PC-3 (cell line): ENCODE results near the gene ANKRD11.

ENCODE experiments used
- EZH2 ChIP-seq: fragments of 300-600 bp; sonication (generic); IDR thresholded peaks from one replicate; pipeline ENCODE4 v1.6.1; 2017; ENCODE audit warnings: antibody characterized with exemption, mild to moderate bottlenecking, low read length; ENCODE audit not compliant: unreplicated experiment
- EZH2phosphoT487 ChIP-seq: fragments of 300-600 bp; sonication (generic); IDR thresholded peaks from 2 replicates; pipeline ENCODE4 v1.6.1; 2018; ENCODE audit warnings: mild to moderate bottlenecking, antibody characterized with exemption, low read length, borderline replicate concordance
- TF ChIP-seq, protein P1 (sequence below): fragments of 300-600 bp; sonication (generic); conservative IDR thresholded peaks from 2 replicates; pipeline ENCODE4 v1.5.1; 2017; ENCODE audit warnings: antibody characterized with exemption, low read depth, mild to moderate bottlenecking, low read length

DNA sequence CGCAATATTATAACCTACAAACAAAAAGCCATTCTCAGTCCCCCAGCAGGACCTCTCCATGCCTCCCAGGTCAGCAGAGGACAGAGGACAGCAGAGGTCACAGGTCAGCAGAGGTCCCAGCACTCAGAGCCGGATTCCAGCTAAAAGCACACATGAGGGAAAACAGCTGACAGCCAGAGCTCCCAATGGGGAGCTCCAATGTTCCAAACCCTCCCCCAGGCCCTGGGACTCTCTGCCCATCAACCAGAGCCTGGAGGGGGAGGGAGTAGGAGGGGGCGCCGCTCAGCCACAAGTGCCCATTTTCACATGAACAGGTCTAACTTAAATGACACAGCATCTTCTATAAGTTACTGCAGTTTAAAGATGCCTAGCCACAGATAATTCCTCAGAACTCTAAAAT lies 77.5 kb downstream of the ANKRD11 start:
- TF ChIP-seq, protein P1, sequence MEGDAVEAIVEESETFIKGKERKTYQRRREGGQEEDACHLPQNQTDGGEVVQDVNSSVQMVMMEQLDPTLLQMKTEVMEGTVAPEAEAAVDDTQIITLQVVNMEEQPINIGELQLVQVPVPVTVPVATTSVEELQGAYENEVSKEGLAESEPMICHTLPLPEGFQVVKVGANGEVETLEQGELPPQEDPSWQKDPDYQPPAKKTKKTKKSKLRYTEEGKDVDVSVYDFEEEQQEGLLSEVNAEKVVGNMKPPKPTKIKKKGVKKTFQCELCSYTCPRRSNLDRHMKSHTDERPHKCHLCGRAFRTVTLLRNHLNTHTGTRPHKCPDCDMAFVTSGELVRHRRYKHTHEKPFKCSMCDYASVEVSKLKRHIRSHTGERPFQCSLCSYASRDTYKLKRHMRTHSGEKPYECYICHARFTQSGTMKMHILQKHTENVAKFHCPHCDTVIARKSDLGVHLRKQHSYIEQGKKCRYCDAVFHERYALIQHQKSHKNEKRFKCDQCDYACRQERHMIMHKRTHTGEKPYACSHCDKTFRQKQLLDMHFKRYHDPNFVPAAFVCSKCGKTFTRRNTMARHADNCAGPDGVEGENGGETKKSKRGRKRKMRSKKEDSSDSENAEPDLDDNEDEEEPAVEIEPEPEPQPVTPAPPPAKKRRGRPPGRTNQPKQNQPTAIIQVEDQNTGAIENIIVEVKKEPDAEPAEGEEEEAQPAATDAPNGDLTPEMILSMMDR: no peak
- TF ChIP-seq EZH2: no peak
- no peak for TF ChIP-seq EZH2phosphoT487
